Central memory CD4-positive, alpha-beta T cell (primary cell): ENCODE data around the gene TRPV6.

Experiments
- DNase-seq: peaks from one replicate; pipeline ENCODE4 v3.0.0; 2022

The TRPV6 gene

DNA sequence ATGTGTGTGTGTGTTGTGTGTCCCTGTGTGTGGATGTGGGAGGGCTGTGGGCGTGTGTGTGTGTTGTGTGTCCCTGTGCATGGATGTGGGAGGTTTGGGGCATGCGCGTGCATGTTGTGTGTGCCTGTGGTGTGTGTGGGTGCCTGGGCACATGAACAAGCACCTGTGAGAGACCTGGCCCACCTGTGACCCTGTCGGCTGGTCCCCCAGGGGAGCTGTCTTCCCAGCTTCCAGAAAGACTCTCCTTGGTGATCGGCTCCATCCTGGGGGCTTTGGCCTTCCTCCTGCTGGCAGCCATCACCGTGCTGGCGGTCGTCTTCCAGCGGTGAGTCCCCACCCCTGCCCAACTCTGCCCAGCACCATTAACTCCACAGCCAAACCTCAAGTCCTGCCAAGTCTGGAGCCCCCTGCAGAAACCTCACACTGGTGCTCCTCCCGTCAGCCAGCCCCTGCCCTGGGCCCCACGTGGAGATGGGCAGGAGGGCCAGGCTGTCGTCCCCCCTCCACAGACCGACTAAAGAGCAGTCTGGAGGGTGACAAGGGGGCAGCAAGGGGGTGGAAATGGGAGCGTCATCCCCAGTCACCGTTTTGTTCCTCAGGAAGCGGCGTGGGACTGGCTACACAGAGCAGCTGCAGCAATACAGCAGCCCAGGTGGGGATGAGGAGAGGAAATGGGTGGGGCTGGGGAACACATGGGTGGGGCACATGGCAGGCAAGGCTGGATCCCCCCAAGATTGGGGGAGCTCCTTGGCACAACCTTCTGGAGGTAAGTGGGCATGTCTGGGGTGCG is 18.0 kb downstream of the TRPV6 start:
- no peak for DNase-seq

- no peak for DNase-seq
Observed at GRCh38 chr7:142867097-142867378, 18.5 kb downstream of the TRPV6 start.

DNA sequence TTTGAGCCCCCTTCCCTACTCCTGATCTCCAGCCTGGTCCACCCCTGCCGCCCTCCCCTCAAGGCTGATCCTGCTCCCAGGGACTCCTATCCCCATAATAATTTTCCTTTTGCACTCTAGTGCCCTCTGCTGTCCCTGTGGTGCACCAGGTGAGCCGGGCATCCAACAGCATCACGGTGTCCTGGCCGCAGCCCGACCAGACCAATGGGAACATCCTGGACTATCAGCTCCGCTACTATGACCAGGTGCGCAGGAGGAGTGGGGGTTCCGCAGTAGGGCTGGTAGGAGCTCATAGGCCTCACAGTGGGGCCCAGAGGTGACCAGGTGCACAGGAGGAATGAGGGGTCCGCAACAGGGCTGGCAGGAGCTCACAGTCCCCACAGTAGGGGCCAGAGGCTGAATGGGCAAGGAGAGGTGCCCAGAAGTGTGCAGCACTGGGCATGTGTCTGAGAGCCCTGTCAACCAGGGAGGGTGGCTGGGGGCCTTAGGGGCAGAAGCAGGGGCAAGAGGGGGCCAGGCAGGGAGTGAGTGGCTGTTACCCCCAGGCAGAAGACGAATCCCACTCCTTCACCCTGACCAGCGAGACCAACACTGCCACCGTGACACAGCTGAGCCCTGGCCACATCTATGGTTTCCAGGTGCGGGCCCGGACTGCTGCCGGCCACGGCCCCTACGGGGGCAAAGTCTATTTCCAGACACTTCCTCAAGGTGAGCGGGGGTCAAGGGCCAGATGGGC is 19.0 kb downstream of the TRPV6 start:
- no peak for DNase-seq

DNA sequence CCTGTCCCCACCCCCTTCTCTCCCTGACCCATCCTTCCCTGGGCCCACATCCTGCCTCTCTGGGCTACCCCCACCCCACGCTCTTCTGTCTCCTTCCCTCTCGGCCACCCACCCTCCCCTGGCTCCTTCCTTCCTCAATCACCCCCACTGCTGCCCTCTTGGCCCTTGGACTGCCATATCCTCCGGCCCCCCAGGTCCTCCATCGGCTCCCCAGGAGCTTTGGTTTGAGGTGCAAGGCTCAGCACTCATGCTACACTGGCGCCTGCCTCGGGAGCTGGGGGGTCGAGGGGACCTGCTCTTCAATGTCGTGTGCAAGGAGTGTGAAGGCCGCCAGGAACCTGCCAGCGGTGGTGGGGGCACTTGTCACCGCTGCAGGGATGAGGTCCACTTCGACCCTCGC is 19.8 kb downstream of the TRPV6 start:
- DNase-seq, result no peak

GRCh38 chr7:142864980-142865747 is 20.4 kb downstream of the TRPV6 start:
- DNase-seq, result no peak

GRCh38 chr7:142863891-142864685 is 21.5 kb downstream of the TRPV6 start:
- no peak for DNase-seq

GRCh38 chr7:142862786-142863400 is 22.7 kb downstream of the TRPV6 start:
- no peak for DNase-seq

DNA sequence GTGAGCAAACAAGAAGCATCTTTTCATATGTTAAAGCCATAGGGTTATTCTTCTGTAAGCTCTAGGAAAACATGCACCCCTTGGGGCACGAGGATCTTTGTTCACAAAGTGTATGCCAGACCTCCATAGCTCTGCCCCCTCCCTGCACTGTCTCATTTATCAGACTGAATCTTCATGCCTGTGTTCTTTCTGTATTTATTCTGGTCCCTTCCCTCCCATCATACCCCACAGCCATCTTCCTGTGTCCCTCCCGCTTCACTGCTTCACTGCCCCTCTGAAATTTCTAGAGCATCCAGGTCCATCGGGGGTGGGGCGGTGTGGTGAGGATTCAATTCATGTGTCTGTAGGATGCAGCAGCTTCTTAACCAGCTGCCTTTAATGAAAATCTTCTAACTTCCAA is 23.2 kb downstream of the TRPV6 start:
- no peak for DNase-seq

DNA sequence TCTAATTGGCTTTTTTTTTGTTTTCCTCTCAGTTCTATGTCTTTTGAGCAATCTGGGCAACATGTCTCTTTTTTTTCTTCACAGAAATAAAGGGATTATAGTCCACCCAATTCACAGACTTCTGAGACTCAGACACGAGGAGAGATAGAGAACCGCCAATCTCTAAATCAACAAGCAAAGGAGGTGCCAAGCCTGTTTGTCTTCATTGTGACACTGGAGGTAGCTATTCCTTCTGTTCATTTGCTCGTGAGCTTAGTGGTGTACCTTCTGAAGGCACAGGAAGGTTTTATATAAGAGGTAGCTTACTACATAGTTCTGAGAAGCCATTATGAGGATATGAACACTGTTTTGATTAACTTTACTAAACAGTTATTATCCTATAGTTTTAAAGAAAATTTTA is 24.6 kb downstream of the TRPV6 start:
- DNase-seq, result no peak

- no peak for DNase-seq
Observed at GRCh38 chr7:142859829-142860228, 25.7 kb downstream of the TRPV6 start.

DNA sequence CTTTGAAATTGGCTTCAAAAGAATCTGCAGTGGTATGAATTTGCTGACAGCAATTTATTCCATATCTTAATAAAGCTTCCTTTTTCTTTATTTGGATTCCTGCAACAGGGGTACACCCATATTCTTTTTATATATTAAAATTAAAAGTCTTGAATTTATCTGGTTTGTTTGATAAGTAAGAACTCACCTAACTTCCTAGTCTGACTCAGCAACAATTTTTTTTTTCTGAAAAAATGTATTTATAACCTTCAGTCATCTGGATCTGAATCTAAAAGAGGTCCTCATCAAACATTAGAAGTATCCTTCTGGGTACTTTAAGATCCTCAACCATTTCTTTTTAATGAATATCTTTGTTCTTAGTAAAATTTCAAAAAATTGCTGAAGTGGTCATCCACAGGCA is 26.1 kb downstream of the TRPV6 start:
- no peak for DNase-seq

DNA sequence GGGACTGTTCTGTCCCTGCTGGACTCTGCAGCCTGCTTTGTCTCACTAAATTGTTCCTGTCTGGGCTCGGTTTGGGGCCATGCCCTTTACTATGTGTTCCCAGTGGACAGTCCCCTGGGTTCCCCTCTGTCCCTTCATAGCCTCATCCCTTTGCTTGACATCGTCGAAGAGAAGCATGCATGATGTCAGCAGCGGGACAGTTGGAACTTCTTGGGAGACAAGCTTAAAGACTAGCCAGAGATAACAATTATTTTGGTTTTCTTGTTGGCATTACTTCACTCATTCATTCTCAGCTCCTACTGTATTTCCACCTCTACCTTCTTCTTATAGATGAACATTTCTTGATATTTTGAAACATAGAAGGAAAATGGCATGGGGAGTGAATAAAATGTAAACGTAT is 27.9 kb downstream of the TRPV6 start:
- no peak for DNase-seq

DNA sequence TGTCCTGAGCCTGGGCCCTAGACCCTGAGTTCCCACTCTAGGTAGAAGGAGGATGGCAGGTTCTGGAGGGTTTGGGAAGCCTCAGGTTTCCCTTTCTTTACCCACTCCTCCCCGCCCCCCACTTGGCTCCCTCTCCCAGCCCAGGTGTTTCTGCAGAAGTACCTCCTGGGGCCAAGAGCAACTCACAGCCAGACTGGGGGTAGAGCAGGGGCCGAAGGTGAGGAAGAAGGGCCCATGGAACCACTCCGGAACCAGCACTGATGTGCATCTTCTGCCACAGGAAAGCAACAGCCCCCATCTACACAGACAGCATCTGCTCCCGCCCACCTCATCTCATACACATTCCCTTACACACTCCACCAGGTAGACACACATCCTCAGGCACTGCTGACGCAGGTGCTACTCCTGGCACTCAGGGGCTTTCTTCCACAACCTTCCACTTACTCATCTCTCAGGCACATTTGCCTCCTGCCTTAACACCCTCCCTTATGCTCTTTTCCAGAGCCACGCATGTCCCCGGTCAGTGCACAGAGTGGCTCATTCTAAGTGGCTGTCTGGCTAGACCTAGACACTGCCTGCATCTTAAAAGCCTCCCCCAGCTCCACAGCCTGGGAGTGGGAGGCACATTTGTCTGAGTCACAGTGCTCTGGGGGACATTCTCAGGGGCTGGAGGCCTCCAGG is 28.8 kb downstream of the TRPV6 start:
- no peak for DNase-seq

DNA sequence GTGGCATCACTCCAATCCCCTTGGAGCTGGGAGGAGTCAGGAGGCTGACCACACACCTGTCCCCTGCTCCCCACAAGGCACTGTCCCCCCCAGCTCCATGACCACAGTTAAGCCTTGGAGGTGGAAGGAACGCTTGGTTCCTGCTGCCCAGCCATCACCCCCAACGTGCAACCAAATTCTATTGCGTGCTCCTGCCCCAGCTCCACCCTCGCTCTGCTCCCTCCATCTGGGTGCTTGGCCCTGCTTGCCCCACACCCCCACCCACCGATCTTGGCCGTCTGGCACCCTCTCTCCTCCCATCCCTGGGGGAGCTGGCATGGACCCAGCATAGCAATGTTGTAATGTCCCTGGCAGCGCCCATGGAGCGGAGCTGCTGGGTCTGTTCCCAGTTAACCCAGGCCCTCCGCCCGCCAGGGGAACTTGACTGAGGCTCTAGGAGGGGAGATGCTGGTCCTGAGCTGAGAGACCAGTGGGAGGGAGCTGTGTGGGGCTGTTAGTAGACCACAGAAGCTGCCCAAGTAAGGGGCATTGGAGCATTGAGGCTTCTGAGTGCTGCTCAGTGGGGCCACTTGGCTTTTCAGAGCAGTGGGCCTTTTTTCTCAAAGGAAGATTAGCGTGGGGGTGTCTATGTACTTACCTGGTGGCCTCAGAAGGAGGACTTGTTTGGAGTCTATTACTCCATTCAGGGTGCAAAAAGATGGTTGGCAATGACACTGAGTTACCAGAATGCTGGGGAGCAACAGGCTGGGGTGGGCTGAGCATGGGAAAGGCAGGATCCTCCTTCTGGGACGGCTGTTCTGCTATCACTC is 29.6 kb downstream of the TRPV6 start:
- DNase-seq, result no peak

DNA sequence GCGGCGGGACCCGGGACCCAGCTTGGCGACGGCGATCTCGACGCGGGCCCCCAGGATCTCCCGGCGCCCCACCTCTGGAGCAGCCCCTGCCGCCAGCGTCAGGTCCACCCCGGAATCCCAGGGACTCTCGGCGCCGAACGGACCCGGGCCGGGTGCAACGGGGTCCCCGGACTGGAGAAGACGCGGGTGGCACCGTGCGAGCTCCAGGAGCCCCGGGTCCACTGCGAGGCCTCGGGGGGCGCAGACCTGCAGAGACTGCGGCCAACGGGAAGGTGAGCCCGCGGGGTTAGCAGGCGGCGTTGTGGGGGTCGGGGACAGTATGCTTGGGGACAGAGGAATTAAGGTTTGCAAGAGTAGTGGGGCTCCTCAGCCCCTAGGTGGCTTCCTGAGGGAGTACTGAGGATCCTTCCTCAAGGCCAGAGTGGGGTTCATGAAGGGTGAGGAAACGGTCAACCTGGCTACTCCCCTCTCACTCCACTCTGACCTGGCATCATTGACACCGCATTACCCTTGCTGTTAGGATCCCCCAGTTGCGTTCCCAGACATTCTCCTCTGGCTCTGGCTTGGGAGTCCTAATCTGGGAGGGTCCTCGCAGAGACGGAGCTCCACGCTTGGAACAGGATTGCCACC is 30.3 kb downstream of the TRPV6 start:
- no peak for DNase-seq

DNA sequence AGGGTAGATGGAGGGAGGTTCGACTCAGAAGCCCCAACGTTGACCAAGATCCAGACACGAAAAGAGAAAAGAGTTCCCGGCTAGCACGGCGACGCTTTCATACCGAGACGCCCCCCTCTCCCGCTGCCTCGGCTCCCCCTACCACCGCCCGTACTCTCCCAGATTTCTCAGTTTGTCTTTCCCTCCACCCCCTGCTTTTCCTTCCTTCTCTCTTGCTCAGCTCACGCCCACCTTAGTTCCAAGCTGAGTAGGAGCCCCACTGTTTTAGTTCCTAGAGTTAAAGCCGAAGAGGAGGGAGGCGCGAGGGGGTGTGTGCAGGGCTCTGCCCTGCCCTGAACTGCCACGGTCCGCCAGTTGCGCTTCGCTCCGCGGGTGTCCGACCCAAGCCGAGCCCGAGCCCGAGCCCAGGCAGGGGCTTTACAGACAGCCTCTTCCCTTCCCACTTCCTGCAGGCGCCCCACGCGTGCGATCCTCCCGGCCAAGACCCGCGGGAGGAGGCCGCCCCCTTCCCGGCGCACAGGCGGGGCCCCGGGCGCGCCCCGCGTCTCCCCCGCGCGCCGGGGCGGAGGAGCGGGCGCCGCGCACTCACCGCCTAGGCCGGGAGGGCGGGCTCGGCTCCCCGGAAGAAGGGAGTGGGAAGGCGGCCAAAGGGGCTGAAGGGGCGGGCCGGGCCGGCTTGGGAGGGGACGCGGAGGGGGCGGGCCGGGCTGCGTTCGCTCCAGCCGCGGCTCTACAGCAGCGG is 31.0 kb downstream of the TRPV6 start, which contains the start of gene EPHB6:
EPHB6 (plus strand) TSS at position 705 of the 742 bp plus-strand sequence. CDS start 8,152 bp downstream, outside the sequence.
- peak; percentile 45 for DNase-seq

GRCh38 chr7:142853739-142854371 is 31.7 kb downstream of the TRPV6 start:
- DNase-seq, result peak; percentile 61

GRCh38 chr7:142851919-142852318 is 33.6 kb downstream of the TRPV6 start:
- no peak for DNase-seq

- DNase-seq, result no peak
Observed at GRCh38 chr7:142851269-142851668, 34.3 kb downstream of the TRPV6 start.
